Measurements from ENCODE around the gene CYTIP.
A peak's percentile ranks its signal among the peaks of the same experiment; 100 is the strongest.

DNA sequence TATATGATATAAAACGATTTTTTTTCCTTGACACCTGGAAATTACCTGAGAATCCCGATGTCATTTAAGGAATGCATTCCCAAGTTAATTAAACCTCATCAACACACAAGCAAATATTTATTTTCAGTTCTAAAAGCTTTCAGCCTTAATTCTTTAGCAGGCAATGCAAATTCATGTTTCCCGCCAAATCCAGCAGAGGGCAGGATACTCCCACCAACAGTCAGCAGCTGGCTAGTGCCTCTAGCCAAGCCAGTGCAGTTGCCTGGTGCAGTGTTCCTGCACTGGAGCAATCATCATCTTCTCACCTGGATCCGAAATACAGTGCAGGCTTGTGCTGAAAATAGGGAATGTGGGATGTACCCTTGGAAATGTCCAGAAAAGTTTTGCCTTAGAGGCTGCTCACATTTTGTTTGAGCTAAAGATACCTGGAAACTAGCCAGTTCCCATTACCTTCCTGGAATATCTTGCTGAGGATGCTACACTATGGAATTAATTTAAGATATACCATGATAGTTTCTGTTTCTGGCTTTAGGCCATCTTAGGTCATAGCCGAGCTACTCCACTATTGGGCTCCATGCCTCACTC lies 48.4 kb upstream of the CYTIP start:
- TF ChIP-seq, protein P1, sequence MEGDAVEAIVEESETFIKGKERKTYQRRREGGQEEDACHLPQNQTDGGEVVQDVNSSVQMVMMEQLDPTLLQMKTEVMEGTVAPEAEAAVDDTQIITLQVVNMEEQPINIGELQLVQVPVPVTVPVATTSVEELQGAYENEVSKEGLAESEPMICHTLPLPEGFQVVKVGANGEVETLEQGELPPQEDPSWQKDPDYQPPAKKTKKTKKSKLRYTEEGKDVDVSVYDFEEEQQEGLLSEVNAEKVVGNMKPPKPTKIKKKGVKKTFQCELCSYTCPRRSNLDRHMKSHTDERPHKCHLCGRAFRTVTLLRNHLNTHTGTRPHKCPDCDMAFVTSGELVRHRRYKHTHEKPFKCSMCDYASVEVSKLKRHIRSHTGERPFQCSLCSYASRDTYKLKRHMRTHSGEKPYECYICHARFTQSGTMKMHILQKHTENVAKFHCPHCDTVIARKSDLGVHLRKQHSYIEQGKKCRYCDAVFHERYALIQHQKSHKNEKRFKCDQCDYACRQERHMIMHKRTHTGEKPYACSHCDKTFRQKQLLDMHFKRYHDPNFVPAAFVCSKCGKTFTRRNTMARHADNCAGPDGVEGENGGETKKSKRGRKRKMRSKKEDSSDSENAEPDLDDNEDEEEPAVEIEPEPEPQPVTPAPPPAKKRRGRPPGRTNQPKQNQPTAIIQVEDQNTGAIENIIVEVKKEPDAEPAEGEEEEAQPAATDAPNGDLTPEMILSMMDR (IDR thresholded peaks at IDR 0.05) = peak; percentile 87
- TF ChIP-seq POLR2AphosphoS5 (IDR thresholded peaks at IDR 0.05; ENCODE audit: low read depth, low read length) (no peak), SIN3A (IDR thresholded peaks at IDR 0.05; ENCODE audit: borderline replicate concordance, insufficient read depth, low read depth, low read length) (no peak), TCF7L2 (IDR thresholded peaks at IDR 0.05; ENCODE audit: low read depth, low read length) (no peak)
- TF ChIP-seq, protein P2, sequence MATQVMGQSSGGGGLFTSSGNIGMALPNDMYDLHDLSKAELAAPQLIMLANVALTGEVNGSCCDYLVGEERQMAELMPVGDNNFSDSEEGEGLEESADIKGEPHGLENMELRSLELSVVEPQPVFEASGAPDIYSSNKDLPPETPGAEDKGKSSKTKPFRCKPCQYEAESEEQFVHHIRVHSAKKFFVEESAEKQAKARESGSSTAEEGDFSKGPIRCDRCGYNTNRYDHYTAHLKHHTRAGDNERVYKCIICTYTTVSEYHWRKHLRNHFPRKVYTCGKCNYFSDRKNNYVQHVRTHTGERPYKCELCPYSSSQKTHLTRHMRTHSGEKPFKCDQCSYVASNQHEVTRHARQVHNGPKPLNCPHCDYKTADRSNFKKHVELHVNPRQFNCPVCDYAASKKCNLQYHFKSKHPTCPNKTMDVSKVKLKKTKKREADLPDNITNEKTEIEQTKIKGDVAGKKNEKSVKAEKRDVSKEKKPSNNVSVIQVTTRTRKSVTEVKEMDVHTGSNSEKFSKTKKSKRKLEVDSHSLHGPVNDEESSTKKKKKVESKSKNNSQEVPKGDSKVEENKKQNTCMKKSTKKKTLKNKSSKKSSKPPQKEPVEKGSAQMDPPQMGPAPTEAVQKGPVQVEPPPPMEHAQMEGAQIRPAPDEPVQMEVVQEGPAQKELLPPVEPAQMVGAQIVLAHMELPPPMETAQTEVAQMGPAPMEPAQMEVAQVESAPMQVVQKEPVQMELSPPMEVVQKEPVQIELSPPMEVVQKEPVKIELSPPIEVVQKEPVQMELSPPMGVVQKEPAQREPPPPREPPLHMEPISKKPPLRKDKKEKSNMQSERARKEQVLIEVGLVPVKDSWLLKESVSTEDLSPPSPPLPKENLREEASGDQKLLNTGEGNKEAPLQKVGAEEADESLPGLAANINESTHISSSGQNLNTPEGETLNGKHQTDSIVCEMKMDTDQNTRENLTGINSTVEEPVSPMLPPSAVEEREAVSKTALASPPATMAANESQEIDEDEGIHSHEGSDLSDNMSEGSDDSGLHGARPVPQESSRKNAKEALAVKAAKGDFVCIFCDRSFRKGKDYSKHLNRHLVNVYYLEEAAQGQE (IDR thresholded peaks at IDR 0.05; ENCODE audit: insufficient read depth in 1 of 2, low read depth in 2 of 2, low read length in 1 of 2) = no peak

Data from Panc1 (cell line).